ELR (cell line): ENCODE data around the gene TOMM70.
"Not testable (repeated sequence)": the region's sequence is repeated elsewhere in the genome, so short reads cannot be mapped to it uniquely, and the experiment has no call there.

ENCODE experiments used
- DNase-seq: peaks from one replicate; pipeline ENCODE4 v3.0.0-alpha.2; 2015; ENCODE audit warnings: low read depth

TOMM70 gene

DNA sequence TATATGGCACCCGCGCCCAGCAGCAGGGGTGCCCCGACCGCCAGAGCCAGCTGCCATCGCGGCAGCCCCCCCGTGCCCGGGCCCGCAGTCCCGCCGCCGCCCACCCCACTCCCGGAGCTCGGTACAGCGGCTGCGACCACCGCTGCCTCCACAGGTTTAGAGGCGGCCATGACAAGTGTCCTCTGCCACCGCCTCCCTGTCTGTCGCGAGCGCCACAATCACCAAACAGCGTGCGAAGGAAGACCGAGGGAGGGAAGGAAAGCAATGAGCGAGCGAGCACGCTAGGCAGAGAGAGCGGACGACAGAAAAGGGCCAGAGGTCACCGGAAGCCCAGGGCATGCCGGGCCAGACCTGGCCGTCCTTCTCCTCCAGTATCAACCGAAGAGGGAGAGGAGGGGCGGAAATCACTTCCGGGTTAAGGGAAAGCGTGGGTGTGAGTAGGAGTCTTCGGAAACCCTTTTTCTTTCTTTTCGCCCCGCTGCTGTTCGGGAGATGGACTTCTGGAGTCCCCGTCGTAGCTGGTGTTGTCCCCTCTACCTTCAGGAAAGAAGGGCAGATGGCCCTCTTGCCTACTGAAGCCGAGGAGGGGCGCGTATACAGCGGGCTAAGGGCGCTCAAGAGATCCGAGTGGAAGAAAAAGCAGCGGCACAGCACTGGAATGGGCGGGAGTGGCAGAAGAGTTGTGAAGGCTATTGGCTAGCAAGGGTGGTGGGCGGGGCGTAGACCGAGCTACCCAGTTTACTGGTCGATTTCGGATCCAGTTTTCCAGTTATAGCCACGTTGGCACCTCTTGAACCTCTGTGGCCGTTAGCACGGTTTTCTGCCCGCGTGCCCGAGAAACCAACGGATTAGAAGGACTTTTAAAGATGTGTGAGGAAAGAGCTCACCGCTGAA lies at the start of gene TOMM70, which contains the start of gene LNP1:
TOMM70 (minus strand) TSS at position 310 of the 894 bp plus-strand sequence; CDS start at position 170, 140 bp downstream.
LNP1 (plus strand) TSS at position 760 of the 894 bp plus-strand sequence. CDS start 28,191 bp downstream, outside the sequence.
- DNase-seq: peak; percentile 98

DNA sequence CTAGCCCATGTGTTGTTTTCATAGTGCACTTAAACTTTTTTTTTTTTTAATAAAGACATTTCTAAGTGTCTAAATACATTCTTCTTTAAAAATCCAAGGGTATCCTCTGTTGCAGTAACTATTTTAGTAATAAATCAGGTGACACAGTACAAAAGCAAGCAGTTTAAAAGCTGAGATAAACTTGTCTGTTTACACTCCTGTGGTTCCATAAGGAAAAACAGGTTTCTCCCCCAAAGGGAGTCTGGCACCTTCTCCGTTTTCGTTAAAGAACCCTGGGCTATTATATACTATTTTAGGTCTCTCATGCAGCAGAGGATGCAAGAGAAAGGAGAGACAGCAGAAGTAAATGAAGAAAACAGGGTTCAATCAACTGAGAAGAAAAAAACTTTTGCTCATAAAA lies 48.3 kb upstream of the TOMM70 start:
- DNase-seq: no peak

DNA sequence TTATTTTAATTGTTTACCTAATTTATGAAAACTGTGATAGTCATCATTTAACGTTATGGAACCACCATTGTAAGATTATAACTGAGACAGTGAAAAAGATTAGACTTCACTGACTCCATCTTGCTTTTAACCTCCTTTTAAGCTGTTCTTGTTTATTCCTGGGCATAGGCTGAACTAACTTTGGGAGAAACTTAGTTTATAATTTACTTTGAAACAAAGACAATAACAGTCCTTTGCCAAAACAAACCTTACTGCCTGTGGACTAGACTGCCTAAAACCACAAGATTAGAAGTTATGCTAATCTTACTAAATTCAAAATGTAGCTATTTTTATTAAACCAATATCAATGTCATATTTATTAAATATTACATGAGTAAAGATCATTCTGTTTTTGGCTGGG lies 47.2 kb upstream of the TOMM70 start:
- DNase-seq: no peak

DNA sequence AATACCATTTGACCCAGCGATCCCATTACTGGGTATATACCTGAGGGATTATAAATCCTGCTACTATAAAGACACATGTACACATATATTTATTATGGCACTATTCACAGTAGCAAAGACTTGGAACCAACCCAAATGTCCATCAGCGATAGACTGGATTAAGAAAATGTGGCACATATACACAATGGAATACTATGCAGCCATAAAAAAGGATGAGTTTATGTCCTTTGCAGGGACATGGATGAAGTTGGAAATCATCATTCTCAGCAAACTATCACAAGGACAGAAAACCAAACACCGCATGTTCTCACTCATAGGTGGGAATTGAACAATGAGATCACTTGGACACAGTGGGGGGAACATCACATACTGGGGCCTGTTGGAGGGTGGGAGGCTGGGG lies 46.2 kb upstream of the TOMM70 start:
- DNase-seq: not testable (repeated sequence)

DNA sequence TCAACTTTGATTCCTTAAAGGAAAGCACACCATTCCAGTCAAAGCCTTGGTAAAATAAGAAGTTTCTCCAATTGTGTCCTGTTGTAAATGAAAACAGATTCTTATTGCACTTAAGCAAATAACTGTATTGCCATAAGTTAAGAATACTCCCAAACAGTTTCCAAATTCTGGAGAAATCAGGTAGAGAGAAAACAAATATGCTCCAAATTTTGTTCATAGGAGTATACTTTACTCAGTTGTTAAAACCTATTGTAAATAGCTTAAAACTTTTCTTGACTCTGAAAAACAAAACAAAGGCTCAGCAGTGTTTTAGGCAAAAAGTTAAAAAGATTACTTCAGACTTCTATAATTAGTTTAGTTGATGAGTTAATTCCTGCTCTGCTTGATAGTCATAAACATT lies 42.8 kb upstream of the TOMM70 start:
- no peak for DNase-seq

DNA sequence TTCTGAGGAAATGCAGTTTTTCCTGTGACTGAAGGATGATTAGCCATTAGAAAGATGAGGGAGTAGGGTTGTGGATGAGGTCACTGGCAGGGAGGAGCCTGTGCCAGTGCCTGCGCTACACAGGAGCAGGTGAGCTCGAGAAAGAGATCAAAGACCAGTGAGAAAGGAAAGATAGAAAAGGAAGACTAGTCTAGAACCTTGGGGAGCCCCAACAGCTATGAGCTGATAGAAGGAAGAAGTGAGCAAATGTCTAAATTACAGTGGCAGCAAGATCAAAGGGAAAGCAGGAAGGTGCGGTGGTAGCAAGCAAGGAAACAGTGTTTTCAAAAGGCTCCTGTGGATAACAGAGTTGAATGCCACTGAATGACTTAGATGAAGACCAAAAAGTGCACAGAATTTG lies 40.0 kb upstream of the TOMM70 start:
- no peak for DNase-seq

DNA sequence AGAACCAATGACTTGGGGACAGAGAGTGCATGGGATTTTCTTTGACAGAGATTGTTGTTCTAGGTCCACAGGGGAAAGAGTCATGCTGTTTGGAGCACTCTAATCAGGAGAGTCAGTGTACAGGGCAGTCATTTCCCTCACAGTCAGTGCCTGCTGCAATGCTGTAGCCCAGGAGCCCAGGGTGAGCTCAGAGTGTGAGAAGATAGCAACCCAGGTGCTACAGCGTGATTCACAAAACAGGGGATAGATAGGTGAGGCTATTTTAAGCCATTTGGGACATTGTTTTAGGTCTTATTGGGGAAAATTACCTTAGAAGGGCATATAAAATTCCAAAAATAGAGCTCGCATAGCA lies 37.7 kb upstream of the TOMM70 start:
- DNase-seq: peak; percentile 10

DNA sequence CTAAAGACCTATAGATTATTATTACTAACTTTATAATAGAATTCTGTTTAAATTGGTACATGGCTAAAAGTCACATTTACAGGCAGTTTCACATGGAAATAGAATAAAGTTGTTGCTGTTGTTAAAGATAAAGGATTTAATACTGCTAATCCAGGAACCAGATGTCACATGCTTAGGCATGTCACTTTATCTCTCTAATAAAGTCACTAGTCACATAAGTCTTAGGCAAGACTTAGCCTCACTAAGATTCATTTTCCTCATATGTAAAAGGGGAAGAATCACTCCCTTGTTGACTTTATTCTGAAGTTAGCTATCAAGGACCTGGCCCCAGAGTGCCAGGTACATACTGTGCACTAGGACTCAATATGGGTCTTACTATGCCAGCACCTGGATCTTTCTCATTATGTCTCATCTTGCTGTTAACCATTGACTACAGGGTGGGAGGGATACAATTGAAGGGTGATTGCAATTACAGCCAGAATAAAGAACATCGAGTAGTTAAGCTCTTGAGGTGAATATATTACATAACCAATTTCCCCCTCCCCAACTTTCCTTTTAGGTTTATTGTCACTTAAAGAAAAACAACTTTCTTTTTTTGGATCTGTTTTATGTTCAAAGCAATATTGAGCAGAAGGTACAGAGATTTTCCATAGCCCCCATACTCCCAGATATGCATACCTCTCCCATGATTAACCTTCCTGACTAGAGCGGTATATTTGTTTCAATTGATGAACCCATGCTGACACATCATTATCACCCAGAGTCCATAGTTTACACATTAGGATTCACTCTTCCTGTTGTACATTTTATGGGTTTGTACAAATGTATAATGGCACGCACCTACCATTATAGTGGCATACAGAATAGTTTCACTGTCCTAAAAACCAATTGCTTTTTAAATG lies 37.1 kb upstream of the TOMM70 start:
- DNase-seq: peak; percentile 26

DNA sequence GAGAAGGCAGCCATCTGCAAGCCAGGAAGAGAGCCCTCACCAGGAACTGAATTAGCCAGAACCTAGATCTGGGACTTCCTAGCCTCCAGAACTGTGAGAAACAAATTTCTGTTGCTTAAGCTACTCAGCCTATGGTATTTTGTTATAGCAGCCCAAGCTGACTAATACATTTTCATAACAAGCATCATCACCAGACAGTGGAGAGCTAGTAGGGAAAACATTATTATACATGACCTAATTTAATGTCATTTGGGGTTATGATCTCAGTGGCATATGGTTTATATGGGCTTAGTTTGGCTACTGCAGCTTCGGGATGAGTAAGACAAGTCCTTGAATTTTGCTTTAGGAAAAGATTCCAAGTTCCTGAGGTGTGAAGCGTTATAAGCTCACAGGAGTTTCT lies 36.1 kb upstream of the TOMM70 start:
- DNase-seq: peak; percentile 63

DNA sequence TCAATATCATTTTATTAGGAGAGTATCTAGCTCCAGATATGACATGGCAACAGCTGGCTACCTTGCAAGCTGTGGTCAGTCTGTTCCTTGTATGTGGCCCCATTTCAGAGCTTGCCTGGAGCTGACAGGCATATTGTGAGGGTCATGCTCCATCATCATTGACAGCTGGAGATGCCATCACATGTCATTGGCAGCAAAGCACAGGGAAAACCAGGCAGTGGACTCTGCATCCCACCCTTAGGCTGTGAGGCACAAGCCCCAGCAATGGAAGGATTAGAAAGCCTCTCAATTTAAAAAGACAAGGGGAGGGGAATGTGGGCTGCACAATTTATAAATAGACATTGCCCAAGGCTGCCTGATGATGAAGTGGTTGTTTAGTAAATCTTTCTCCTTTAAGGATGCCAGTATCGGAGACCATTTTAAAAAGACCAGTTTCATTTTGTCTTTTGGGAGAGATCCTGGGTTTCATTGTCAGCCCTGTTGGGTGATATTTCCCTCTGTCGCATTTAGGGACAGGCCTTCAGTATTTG lies 28.4 kb upstream of the TOMM70 start:
- no peak for DNase-seq

DNA sequence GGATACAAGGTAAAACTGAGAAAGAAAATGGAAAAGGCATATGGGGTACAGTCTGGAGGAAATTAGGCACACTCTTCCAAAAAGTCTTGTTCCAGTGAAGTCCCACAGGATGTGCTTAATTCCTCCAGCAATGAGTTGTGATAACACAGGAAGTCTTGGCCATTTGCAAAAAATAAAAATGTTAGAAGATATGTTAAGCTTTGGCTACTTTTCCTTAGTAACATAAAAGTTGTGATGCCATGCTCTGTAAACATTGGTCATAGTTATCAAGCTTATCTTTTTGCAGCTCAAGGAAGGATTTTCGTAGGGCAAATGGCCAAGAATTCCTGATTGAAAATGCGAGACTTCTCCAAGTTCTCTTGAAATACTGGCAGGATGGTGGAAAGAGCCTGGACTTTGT lies 26.8 kb upstream of the TOMM70 start:
- DNase-seq: no peak

DNA sequence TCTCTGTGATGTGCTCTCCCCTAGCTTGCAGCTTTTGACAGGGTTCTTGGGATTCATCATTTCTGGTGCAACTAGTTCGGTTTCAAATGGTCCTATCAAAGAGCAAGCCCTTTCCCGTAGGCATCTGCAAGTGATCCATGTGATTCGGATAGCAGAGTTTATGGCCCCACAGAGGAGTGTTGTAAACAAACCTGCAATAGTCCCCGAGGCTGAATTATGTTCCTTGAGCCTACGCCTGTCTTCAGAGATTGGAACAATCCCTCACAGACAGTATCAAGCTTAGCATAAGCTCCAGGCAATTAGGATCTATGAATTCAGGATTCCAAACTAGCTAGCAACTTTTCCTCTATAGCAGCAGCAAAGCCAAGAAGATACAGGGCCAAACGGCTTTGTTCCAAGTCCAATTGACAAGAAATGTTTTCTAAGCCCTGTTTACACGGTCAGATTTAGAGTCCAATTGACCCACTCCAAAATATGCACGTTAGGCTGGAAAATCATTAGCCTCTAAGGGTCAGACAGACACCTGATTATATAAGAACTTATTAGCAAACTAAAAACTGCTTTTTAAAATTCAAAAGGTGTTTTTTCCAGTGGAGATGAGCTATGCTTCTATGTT lies 25.3 kb upstream of the TOMM70 start:
- DNase-seq: no peak

DNA sequence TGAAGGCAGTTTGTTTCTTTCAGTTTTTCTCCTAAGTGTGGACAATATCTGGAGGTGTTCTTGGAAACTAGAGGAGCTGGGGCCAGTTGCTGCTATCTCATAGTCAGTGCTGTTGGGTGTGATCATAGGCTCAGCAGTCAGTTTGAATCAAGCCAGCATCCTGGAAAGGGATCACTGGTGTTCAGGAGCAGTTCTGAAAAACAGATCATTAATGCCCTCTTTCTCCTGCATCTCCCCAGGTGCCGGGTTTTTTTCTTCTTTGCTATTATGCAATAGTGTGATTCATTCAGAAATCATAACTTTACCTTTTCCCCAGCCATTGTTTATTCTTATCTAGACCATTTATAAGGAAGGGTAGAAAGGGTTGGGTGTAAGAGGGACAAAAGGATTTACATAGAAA lies 24.4 kb upstream of the TOMM70 start:
- DNase-seq: peak; percentile 19

DNA sequence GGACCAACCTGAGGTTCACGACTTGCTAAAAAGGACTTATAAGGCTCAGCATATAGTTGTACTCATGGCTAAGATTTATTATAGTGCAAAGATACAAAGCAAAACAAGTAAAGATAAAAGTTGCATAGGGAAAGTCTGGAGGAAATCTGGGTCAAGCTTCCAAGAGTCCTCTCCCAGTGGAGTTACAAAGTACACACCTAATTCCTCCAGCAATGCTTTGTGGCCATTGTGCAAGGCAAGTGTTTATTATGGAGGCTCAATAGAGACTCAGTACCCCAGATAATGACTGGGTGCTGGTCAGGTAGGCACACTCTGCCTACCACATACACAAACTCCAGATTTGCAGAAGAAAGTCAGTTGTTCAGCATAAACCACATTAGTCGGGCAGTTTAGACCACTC lies 23.4 kb upstream of the TOMM70 start:
- no peak for DNase-seq

DNA sequence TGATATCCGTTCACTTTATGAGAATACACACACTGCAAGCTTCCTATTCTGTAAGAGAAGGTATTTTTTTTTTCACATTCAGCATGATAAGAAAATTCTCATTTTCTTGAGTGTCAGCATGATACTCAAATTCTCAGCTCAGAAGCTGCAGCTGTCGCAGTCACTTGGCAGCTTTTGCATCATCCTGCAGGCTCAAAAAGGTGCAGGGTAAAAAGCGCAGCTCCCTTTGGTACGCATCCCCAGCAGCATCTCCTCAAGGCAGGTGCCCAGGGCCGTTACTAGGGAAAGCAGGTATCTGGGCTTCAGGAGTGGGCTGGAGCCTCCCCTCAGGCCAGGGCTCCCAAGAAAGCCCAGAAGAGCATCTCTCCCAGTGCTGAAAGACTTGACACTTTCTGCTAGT lies 22.7 kb upstream of the TOMM70 start:
- no peak for DNase-seq

DNA sequence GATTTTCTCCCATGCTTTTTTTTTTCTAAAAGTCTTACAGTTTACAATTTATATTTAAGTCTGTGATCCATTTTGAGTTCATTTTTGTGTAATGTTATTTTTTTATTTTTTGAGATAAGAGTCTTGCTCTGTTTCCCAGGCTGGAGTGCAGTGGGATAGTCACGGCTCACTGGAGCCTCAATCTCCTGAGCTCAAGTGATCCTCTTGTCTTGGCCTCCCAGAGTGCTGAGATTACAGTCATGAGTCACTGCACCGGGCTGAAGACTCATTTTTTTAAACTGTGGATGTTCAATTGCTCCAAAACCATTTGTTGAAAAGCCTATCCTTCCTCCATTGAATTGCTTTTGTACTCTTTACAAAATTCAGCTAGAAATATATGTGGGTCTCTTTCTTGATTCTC lies 20.0 kb upstream of the TOMM70 start:
- DNase-seq: peak; percentile 16

DNA sequence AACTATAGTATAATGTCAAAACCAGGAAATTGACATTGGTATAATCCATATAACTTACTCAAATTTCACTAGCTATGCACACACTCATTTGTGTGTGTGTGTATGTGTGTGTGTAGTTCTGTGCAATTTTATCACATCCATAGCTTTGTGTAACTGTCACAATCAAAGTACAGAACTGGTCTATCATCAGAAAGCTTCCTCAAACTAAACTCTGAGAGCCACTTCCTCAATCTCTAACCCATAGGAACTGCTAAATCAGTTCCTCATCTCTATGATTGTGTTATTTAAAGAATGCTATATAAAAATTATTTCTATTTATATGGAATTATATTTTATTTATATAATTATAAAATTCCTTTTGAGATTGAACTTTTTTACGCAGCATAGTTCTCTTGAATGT lies 18.5 kb upstream of the TOMM70 start:
- DNase-seq: no peak

DNA sequence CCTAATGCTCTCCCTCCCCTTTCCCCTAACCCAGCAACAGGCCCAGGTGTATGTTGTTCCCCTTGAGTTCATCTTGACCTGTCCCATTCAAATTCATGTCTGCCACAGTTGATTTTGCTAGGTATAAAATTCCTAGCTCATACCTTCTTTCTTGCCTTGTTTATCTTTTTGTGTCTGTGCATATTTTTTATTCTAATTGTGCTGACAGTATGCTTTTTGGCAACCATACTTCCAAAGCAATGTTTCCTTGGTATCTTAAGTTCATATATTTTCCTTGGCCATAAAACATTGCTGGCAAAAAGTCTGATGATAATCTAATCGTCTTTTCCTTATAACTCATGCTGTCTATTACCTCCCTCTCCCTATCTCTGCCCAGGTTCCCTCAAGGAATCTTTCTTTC lies 16.0 kb upstream of the TOMM70 start:
- DNase-seq: no peak

DNA sequence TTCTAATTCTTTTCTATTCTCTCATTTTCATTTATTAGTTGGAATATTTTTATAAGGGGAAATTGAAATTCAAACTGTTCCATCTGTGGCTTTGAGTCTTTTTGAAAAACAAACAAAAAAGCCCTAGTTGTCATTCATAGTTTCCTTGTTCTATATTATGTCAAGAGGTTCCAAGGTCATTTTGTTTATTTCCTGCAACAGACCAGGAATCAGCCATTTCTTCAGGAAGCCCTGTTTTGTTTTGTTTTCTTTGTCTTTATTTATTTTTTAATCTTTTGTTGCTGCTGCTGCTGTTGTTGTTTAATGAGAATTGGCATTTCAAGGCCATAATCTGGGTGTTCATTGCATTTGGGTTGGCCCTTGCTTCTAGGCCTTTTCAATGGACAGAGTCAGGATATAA lies 15.3 kb upstream of the TOMM70 start:
- no peak for DNase-seq

DNA sequence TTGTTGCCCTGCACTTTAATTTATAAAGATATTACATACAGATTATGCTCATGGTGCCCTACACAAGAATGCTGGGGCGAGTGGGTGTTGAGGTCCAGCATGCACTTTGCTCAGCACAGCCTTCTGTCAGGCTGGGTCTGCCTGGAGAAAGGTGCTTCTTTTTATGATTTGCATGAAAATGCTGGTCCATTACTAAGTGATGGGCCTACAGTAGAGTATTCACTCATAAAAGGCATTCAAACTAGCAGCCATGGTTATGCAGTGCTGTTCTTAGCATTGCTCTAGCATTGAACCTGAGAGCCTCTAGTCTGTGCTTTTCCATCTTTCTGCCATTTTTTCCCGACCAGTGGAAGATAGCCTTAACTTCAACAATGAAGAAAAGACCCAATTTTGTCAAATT lies 12.7 kb upstream of the TOMM70 start:
- no peak for DNase-seq

DNA sequence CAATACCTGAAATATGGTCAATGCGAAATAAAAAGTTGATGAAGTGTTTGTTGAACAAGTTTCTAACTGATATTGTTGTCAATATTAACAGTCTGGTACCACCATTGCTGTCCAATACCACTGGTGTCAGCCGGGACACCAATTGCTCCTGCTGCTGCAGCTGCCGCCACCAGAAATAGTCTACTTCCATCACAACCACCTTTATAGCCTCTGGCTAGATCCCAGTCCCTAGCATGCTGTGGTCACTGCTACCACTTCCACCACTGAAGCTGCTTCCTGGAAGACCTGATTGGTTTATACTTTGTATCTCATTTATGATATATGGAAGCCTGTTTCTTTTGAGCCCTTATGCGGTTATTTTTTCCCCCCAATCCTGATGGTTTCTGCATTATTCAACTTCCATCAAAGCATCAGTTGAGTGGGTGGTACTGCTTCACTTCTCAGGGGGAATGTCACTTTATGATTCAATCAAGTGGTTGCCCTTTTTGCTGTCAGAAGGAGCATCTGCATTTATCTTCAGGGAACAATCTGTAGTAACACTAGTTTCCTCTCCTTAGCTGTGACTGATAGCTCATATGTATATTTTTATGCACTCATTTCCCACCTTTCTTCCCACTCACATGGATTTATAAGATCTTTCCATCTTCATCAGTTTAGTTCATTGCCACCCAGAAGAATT lies 12.2 kb upstream of the TOMM70 start:
- no peak for DNase-seq
